Heart left ventricle (tissue), 16 donors: ENCODE results near the gene UBE2D1. TPM values are rescaled to one million over a fixed set of nuclear protein-coding genes. Genes with fewer than 3 reads are reported as not detected.

Source experiments
- ATAC-seq, 4 donors: fragments of 200-7000 bp; cut with Tn5 transposase; one replicate each; pipeline ENCODE4 v1.9.1; 2020 to 2022; ENCODE audit warnings: moderate library complexity in 4 of 4, mild to moderate bottlenecking in 3 of 4, moderate number of reproducible peaks in 1 of 4
- DNase-seq, 5 donors: peaks; one replicate each; pipeline ENCODE4 v3.0.0-alpha.2; 2020
- H3K27ac ChIP-seq, 12 donors: fragments of 200-600 bp; sonication (generic) in 4 of 12; one replicate each; pipeline versions ENCODE4 v1.5.0 to v1.8.0; 2016 to 2022; ENCODE audit warnings: mild to moderate bottlenecking in 2 of 12
- H3K27me3 ChIP-seq, 9 donors: fragments of 200-600 bp; sonication (generic) in 2 of 9; one replicate each; pipeline versions ENCODE4 v1.5.1 to v1.8.0; 2016 to 2022; ENCODE audit warnings: mild to moderate bottlenecking in 3 of 9
- H3K36me3 ChIP-seq, 9 donors: fragments of 200-600 bp; sonication (generic) in 2 of 9; one replicate each; pipeline versions ENCODE4 v1.5.0 to v1.8.0; 2018 to 2022; ENCODE audit warnings: mild to moderate bottlenecking in 2 of 9
- H3K4me1 ChIP-seq, 12 donors: fragments of 200-600 bp; sonication (generic) in 4 of 12; one replicate each; pipeline versions ENCODE4 v1.5.0 to v1.8.0; 2016 to 2022; ENCODE audit warnings: mild to moderate bottlenecking in 3 of 12
- H3K4me3 ChIP-seq, 12 donors: fragments of 200-600 bp; sonication (generic) in 4 of 12; one replicate each; pipeline versions ENCODE4 v1.5.0 to v1.8.0; 2017 to 2022; ENCODE audit warnings: mild to moderate bottlenecking in 9 of 12, moderate library complexity in 4 of 12
- H3K9me3 ChIP-seq, 12 donors: fragments of 200-600 bp; sonication (generic) in 4 of 12; one replicate each; pipeline versions ENCODE4 v1.5.0 to v1.8.0; 2016 to 2022; ENCODE audit warnings: mild to moderate bottlenecking in 1 of 12
- POLR2A ChIP-seq, 2 donors: fragments of 450-650 bp; IDR thresholded peaks; one replicate each; pipeline ENCODE4 v1.6.1; 2017; ENCODE audit warnings: antibody characterized with exemption in 2 of 2, mild to moderate bottlenecking in 2 of 2, moderate library complexity in 2 of 2
- WGBS, 4 donors: extraction: QIAGEN DNeasy Blood & Tissue Kit in 2 of 4; methylation state at CpG; one replicate each; pipeline versions ENCODE4 v1.1.5 to v1.1.7; 2013 to 2018; 5-methylcytosine and 5-hydroxymethylcytosine counted together
- intact Hi-C, 10 donors: fragments of 100-400 bp; cut with DNase I; formaldehyde crosslinking; loops; one replicate each; pipeline versions ENCODE4 v1.11.1 to v1.14.2; 2022
- polyA plus RNA-seq, 2 donors: library from polyadenylated mRNA; stranded (reverse); fragments of 200-250 nt; gene quantifications; one replicate each; pipeline ENCODE4 v1.2.3, GENCODE V29; 2013
- total RNA-seq, 9 donors: library from RNA; depleted of rRNA in 2 of 9; stranded (reverse); fragments of >200 nt in 2 of 9; fragmentation: NEBNext Ultra II Directional in 3 of 9; extraction: Animal tissue kit (Norgen Biotek cat#: 25700) in 3 of 9; gene quantifications; one replicate each; pipeline versions ENCODE4 v1.1.0 to v1.2.4, GENCODE V29; 2016 to 2023
- TF ChIP-seq, protein P1 (sequence below), 12 donors: fragments of 200-600 bp; sonication (generic) in 4 of 12; IDR thresholded peaks; one replicate each; pipeline versions ENCODE4 v1.5.0 to v1.8.0; 2018 to 2022; ENCODE audit warnings: antibody characterized with exemption in 12 of 12, mild to moderate bottlenecking in 5 of 12
- donor health status: ischemic (EF 13 %, LVEDD 7.1; RV severe dilation, severe dysfunction).
- donor health status: healthy with polysubstance abuse.
- donor health status: DM: no; HTN: yes; CAD: no.
- donor health status: DM: no; HTN: no; CAD: no.
- donor health status: ischemic (EF 25% LVEDD 6.9; RV normal size, moderate dysfunction).
- donor health status: ischemic (EF 25% LVEDD 5.7; RV mildly dilated, moderate dysfunction).
- donor health status: healthy.
- donor health status: DM: yes; HTN: yes; CAD: no.
- donor health status: ischemic (EF 35%, LVEDD 5.7; RV mildly dilated, moderate dysfunction).
- donor health status: nonischemic (EF 11% LVEDD 7.7; RV severe dilation, severe dysfunction).
- donor health status: DM: yes; HTN: yes; CAD: no.
- donor health status: PGD.
- donor health status: ischemic (EF 29% LVEDD 5.4; RV normal size, mild dysfunction).
- donor health status: nonischemic (EF 23%, LVEDD 6.1; RV moderate dilation, normal function).

The UBE2D1 gene
- total and polyA plus RNA-seq, 11 donors = 16.9 to 84.2 (median 50.2) TPM

- intact Hi-C loops = loop anchor here in 7 of 10 donors (2.0 to 10.0 kb wide), 6 partner anchors 47 to 209 kb away; partner anchors contain the start of genes UBE2D1 (in 6 of the 7), CISD1 (in 1 of the 7) and IPMK (in 1 of the 7)
- 46 to 64% (median 59%) methylated on average over 3 of the region's 3 CpGs for WGBS, 4 donors
- H3K36me3 ChIP-seq = peaks cover 0 to 26% (median 17%) of the 10 kb centered on the region in 9 donors
- peaks cover 0 to 29% (median 18%) of the 10 kb centered on the region in 12 donors for H3K4me1 ChIP-seq
- no peaks in the 10 kb centered on the region for H3K27me3 ChIP-seq
- ATAC-seq = no peak
- no peak for DNase-seq
- peak overlapping the region; percentile 89 to 98 (median 91) for H3K27ac ChIP-seq
- TF ChIP-seq POLR2A (IDR thresholded peaks at IDR 0.05) = no peak
- TF ChIP-seq, protein P1, sequence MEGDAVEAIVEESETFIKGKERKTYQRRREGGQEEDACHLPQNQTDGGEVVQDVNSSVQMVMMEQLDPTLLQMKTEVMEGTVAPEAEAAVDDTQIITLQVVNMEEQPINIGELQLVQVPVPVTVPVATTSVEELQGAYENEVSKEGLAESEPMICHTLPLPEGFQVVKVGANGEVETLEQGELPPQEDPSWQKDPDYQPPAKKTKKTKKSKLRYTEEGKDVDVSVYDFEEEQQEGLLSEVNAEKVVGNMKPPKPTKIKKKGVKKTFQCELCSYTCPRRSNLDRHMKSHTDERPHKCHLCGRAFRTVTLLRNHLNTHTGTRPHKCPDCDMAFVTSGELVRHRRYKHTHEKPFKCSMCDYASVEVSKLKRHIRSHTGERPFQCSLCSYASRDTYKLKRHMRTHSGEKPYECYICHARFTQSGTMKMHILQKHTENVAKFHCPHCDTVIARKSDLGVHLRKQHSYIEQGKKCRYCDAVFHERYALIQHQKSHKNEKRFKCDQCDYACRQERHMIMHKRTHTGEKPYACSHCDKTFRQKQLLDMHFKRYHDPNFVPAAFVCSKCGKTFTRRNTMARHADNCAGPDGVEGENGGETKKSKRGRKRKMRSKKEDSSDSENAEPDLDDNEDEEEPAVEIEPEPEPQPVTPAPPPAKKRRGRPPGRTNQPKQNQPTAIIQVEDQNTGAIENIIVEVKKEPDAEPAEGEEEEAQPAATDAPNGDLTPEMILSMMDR (IDR thresholded peaks at IDR 0.05) = no peak
- H3K4me3 ChIP-seq = peak overlapping the region in 10 of 12 donors; percentile 54 to 96 (median 84)
- H3K9me3 ChIP-seq = no peaks in the 10 kb centered on the region
Measured at GRCh38 chr10:58384095-58384494, 49.3 kb downstream of the UBE2D1 start.

DNA sequence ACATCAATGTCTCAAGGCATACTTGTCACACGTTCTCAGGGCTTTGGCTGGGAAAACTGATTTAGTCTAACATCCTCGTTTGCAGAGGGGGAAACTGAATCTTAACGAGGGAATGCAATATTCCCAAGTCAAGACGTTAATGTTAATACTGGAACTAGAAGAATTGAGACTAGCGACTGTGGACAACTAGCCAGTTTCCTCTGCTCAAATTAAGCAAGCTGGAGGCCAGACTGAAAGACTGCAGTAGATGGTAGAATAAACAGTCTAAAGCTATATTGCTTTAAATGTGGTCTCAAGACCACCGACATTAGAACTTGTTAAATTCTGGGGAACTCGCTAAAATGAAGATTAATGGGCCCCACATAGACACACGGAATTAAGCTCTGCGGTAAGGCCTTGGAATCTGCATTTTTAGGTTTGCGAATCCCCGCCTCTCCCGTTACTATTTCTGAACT, 49.8 kb downstream of the UBE2D1 start:
- H3K36me3 ChIP-seq = peaks cover 0 to 30% (median 21%) of the 10 kb centered on the region in 9 donors
- H3K27ac ChIP-seq = peak overlapping the region; percentile 89 to 98 (median 91)
- peak overlapping the region; percentile 54 to 96 (median 84) for H3K4me3 ChIP-seq
- H3K9me3 ChIP-seq = no peaks in the 10 kb centered on the region
- 0 to 1% (median 1%) methylated on average over 12 of the region's 12 CpGs for WGBS, 4 donors
- DNase-seq (no peak), ATAC-seq (peak in 2 of 4 donors; percentile 1 to 7)
- H3K27me3 ChIP-seq = no peaks in the 10 kb centered on the region
- intact Hi-C loops = loop anchor here in 7 of 10 donors (2.0 to 10.0 kb wide), 6 partner anchors 47 to 210 kb away; partner anchors contain the start of genes UBE2D1 (in 6 of the 7), CISD1 (in 1 of the 7) and IPMK (in 1 of the 7)
- peaks cover 0 to 29% (median 18%) of the 10 kb centered on the region in 12 donors for H3K4me1 ChIP-seq
- TF ChIP-seq POLR2A (IDR thresholded peaks at IDR 0.05) = no peak
- TF ChIP-seq, protein P1 (IDR thresholded peaks at IDR 0.05) = no peak

GRCh38 chr10:58384999-58385783, 50.4 kb downstream of the UBE2D1 start, which contains the start of gene TFAM:
TSS of gene TFAM (plus strand) at chr10:58385410. CDS start at chr10:58385548, 138 bp downstream.
- peak in 1 of 2 donors; percentile 80 for TF ChIP-seq POLR2A (IDR thresholded peaks at IDR 0.05)
- TF ChIP-seq, protein P1 (IDR thresholded peaks at IDR 0.05) = peak in 9 of 12 donors; percentile 3 to 75 (median 63)
- H3K4me3 ChIP-seq = peak within 1 kb of the TSS; percentile 54 to 96 (median 84)

More at GRCh38 chr10:58384999-58385783, 50.4 kb downstream of the UBE2D1 start, which contains the start of gene TFAM:
- intact Hi-C loops = loop anchor here (1.0 to 10.0 kb wide), 12 partner anchors 48 to 210 kb away; partner anchors contain the start of genes UBE2D1 (in 7 of the 10), CISD1 (in 1 of the 10) and IPMK (in 1 of the 10)
- Histone ChIP-seq H3K4me1 (peaks cover 0 to 29% (median 18%) of the 10 kb centered on the region in 12 donors), H3K36me3 (peaks cover 0 to 36% (median 27%) of the 10 kb centered on the region in 9 donors), H3K9me3 (no peaks in the 10 kb centered on the region), H3K27ac (peak within 1 kb of the TSS; percentile 89 to 98 (median 91)), H3K27me3 (no peaks in the 10 kb centered on the region)
- ATAC-seq (peak; percentile 98 to 99 (median 99)), DNase-seq (peak; percentile 95 to 98 (median 96))
- 0 to 2% (median 0%) methylated on average over 30 to 65 of the region's 65 CpGs for WGBS, 4 donors
